H7 (cell line): ENCODE measurements around the gene CNP. TPM values are rescaled to one million over a fixed set of nuclear protein-coding genes. Genes with fewer than 3 reads are reported as not detected.
"Not testable (repeated sequence)": the region's sequence is repeated elsewhere in the genome, so short reads cannot be mapped to it uniquely, and the experiment has no call there.

Source experiments
- DNase-seq: peaks from one replicate; pipeline ENCODE4 v3.0.0; 2012
- H3K27me3 ChIP-seq: 2 replicates; pipeline ENCODE4 v1.6.0; 2011; ENCODE audit warnings: mild to moderate bottlenecking, low read length; ENCODE audit not compliant: control insufficient read depth, insufficient read depth
- H3K36me3 ChIP-seq: replicated peaks from 2 replicates; pipeline ENCODE4 v1.5.1; 2011; ENCODE audit warnings: low read length; ENCODE audit not compliant: control insufficient read depth, insufficient read depth
- H3K4me3 ChIP-seq: 2 replicates; pipeline ENCODE4 v1.5.1; 2011; ENCODE audit warnings: low read depth, mild to moderate bottlenecking, control low read depth, low read length, moderate library complexity; ENCODE audit not compliant: insufficient read depth
- total RNA-seq: library from RNA; depleted of rRNA; stranded (reverse); fragments of >200 nt; shearing (Covaris generic); gene quantifications from 2 replicates; pipeline ENCODE4 v1.2.3, GENCODE V29; 2014; rRNA removed

The CNP gene
- total RNA-seq, 1 experiment from 2014 or later = 46.1 TPM

DNA sequence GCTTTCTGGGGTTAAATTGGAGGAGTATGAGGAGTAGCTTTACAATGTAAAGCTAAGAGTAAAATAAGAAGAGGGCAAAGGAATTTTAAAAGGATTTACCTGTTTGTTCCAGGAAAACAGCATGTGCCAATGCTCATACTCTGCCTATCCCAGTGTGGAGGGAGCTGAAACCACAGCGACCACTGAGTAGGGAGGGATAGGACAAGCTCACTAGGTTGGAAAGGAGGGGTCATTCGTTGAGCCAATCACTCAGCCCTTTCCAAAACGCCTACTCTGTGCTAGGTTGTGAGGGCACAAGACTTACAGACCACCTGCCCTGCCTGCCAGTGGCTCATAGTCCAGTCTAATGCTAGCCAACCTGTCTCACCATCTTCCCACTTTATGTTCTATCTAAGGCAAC is 51.7 kb downstream of the CNP start:
- Histone ChIP-seq H3K27me3 (no peaks in the 10 kb centered on the region), H3K36me3 (peaks cover 15% of the 10 kb centered on the region), H3K4me3 (peak overlapping the region; percentile 91)
- DNase-seq = peak; percentile 69

DNA sequence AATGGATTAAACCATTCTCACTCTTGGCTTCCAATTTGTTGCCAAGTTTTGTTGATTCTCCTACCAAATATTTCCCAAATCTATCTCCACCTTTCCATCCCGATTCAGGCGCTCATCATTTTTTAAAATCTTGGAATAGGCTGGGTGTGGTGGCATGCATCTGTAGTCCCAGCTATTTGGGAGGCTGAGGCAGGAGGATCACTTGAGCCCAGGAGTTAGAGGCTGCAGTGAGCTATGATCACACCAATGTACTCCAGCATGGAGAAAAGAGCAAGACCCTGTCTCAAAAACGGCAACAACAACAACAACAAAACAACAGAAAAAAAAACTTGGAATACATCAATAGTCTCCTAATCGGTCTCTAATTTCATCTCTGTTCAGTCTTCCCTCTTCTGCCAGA is 52.4 kb downstream of the CNP start:
- H3K4me3 ChIP-seq = no peak overlapping the region
- no peak for DNase-seq
- H3K36me3 ChIP-seq = peaks cover 22% of the 10 kb centered on the region
- H3K27me3 ChIP-seq = no peaks in the 10 kb centered on the region

DNA sequence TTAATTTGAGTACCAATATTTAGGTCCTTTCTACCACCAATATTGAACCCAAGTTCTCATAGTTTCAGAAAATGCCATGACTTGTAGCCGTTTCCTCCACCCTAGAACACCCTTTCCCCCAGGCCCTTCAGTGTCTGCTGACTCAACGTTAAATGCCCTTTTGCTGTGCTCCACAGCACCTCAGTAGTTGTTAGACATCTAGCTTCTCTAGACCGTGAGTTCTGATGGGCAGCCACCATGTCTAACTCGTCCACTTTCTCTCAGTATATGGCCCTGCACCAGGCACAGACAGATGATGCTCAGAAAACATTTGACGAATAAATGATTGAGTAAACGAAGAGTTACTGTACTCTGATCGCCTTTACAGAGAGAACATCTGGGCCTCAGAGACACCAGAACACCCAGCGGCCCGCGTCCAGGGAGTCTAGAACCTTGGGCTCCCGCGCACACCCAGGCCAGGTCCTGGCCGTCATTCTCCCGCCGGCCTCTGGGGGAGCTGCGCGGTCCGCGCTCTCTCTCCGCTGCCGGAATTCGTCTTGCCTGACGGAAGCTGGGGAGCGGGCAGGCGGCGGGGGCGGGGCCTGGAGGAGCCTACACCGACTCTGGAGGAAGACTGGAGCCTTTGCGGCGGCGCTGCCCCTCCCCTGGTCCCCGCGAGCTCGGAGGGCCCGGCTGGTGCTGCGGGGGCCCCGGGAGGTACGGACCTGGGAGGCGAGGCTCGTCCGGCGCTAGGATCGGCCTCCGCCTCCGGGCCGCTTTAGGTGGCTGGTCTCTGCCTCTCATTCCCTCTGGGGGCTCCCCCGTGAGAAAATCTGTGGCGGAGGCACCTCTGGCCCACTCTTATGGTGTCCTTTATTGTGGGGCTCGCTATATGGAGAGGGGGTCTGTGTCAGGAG is 53.2 kb downstream of the CNP start, which contains the start of gene NKIRAS2:
Gene NKIRAS2 (plus strand): TSS at position 582 of the 896 bp plus-strand sequence. CDS start 1,488 bp downstream, outside the sequence.
- H3K27me3 ChIP-seq = no peaks in the 10 kb centered on the region
- DNase-seq = peak; percentile 98
- H3K4me3 ChIP-seq = peak within 1 kb of the TSS; percentile 69
- H3K36me3 ChIP-seq = peaks cover 24% of the 10 kb centered on the region

DNA sequence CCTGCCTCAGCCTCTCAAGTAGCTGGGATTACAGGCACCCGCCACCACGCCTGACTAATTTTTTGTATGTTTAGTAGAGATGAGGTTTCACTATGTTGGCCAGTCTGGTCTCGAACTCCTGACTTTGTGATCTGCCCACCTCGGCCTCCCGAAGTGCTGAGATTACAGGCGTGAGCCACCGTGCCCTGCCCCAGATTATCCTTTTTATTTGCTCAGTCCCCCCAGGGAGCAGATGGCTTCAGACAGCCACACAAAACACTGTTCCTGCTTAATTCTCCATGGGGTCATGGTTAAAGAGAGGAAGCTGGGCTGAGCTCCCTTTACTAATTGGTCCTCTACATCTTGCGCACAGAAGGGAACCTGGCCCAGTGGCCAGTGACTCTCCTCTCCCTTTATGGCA is 54.2 kb downstream of the CNP start:
- not testable (repeated sequence) for H3K27me3 ChIP-seq, DNase-seq
- Histone ChIP-seq H3K4me3 (peak overlapping the region; percentile 69), H3K36me3 (peaks cover 26% of the 10 kb centered on the region)

DNA sequence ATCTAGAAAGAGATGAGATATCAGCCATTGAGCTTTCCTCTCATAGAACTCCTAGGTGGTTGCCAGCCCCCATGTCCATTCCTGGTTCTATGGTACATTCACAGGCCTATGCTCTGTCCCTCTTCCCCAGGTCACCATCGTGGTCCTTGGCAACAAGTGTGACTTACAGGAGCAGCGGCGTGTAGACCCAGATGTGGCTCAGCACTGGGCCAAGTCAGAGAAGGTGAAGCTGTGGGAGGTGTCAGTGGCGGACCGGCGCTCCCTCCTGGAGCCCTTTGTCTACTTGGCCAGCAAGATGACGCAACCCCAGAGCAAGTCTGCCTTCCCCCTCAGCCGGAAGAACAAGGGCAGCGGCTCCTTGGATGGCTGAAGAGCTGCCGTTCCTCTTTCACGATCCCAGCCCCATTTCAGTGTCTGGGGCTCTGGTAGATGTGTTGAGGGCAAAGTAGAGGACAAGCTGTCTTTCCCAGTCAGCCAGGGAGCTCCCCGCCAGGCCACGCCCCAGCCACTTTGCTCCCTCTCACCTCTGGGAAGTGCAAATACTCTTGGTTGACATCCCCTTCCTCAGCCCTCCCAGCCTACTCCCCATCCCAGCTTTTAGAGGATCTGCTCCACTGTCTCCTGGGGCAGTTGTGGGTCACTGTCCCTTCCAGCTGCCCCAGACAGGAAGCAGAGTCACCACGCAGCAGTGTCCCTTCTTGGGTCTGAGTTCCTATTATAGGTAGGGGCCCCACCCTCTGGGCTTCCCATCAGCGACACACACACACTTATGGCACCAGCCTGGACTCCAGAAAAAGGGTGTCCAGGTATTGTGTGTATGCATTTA is 57.1 kb downstream of the CNP start:
- H3K4me3 ChIP-seq = no peak overlapping the region
- H3K27me3 ChIP-seq = no peaks in the 10 kb centered on the region
- DNase-seq = no peak
- peaks cover 26% of the 10 kb centered on the region for H3K36me3 ChIP-seq

DNA sequence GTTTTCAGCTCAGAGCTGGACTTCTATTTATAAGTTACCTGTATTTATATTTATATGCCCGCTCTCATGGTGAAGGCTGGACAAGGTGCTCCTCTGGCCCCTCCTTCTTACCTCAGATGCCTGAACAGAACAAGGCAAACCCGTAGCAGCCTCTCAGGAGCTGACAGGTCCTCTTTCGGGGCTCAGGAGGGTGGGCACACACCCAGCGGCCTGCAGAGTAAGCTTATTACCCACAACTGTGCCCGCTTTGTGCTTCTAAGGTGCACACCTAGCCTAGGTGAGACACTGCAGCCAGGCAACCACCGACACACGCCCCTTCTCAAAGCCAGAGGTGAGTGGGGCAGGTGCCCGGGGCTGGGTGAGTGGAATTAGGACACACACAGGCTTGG is 58.6 kb downstream of the CNP start:
- no peak overlapping the region for H3K4me3 ChIP-seq
- DNase-seq = no peak
- no peaks in the 10 kb centered on the region for H3K27me3 ChIP-seq
- peaks cover 26% of the 10 kb centered on the region for H3K36me3 ChIP-seq

DNA sequence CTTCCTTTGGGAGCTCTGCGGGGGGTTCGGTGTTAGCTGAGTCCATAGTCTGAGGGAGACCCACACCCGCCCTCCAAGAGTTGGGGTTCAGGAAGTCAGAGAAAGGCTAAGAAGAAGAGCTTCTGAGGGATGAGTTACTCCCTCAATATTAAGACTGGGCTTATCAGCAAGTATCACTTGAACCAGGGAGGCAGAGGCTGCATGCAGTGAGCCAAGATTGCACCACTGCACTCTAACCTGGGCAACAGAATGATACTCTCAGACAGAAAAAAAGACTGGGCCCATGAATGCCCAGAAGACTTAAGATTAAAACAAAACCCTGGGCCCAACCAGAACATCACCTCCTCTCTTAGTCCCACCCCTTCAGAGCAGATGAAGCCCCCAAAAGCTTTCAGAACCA is 59.3 kb downstream of the CNP start:
- Histone ChIP-seq H3K36me3 (peaks cover 26% of the 10 kb centered on the region), H3K27me3 (no peaks in the 10 kb centered on the region), H3K4me3 (no peak overlapping the region)
- DNase-seq = peak; percentile 26

DNA sequence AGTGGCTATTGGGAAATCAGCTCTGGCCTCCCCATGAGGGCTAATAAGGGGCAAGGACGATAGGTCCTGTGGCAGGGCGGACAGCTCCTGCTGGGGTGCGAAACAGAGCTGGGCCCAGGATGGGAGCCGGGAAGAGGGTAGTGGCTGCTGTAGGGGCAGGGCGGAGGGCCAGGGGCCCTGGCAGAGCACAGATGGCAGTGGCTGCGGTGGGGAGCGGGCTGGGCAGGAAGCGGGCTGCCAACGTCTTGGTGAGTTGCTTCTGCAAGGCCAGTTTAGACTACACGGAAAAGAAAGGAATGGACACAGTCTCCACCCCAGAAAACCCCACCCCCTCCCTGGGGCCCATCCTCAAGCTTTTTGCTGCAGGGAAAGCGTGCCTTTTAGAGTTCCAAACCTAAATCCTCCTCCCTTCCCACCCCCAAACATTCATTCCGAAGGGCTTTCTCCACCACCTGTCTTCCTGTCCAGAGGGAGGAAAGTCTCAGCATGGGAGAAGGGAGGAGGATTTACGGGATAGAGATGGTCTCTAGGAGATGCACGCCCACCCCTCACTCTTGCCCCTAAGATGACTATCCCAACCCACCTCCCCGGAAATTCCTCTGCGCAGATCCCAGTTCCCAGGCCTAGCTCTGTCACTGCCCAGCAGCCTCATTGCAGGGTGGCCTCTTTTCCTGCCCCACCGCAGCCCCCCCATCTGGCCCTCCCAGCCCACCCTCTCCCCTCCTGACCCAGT is 60.4 kb downstream of the CNP start:
- Histone ChIP-seq H3K4me3 (no peak overlapping the region), H3K27me3 (no peaks in the 10 kb centered on the region), H3K36me3 (peaks cover 21% of the 10 kb centered on the region)
- peak; percentile 67 for DNase-seq

Other genes starting within 250 kb of the CNP start
- 0.28 and 0.48 TPM in 2 replicates for gene HAP1, start 232.2 kb upstream of the CNP start, total RNA-seq
- 58.4 and 68.5 TPM in 2 replicates for gene JUP, start 180.1 kb upstream of the CNP start, total RNA-seq
- 34.7 and 44.6 TPM in 2 replicates for gene P3H4, start 154.8 kb upstream of the CNP start, total RNA-seq
- 206 and 213 TPM in 2 replicates for gene FKBP10, start 153.8 kb upstream of the CNP start, total RNA-seq
- 62.2 and 77.1 TPM in 2 replicates for gene NT5C3B, start 130.6 kb upstream of the CNP start, total RNA-seq
- 0.10 and 1.1 TPM in 2 replicates for gene KLHL10, start 129.0 kb upstream of the CNP start, total RNA-seq
- gene KLHL11, start 101.4 kb upstream of the CNP start, total RNA-seq = 14.7 and 18.1 TPM in 2 replicates
- gene ACLY, start 47.8 kb upstream of the CNP start, total RNA-seq = 235 and 260 TPM in 2 replicates
- gene ODAD4, start 36.2 kb upstream of the CNP start, total RNA-seq = 0.28 and 0.85 TPM in 2 replicates
- 83.4 and 97.3 TPM in 2 replicates for gene DNAJC7, start 50.6 kb downstream of the CNP start, total RNA-seq
- gene NKIRAS2, start 53.3 kb downstream of the CNP start, total RNA-seq = 31.4 and 35.0 TPM in 2 replicates
- 1.0 and 1.1 TPM in 2 replicates for gene C17orf113, start 83.8 kb downstream of the CNP start, total RNA-seq
- gene ZNF385C, start 131.7 kb downstream of the CNP start, total RNA-seq = 2.7 and 3.8 TPM in 2 replicates
- 1.2 and 5.6 TPM in 2 replicates for gene DHX58, start 145.9 kb downstream of the CNP start, total RNA-seq
- gene KAT2A, start 154.6 kb downstream of the CNP start, total RNA-seq = 24.8 and 26.0 TPM in 2 replicates
- 0.10 and 0.22 TPM in 2 replicates for gene HSPB9, start 156.0 kb downstream of the CNP start, total RNA-seq
- gene RAB5C, start 188.2 kb downstream of the CNP start, total RNA-seq = 82.9 and 91.4 TPM in 2 replicates
- 0.10 TPM in 1 of 2 replicates, not detected in the other for gene KCNH4, start 214.3 kb downstream of the CNP start, total RNA-seq
- gene HCRT, start 218.7 kb downstream of the CNP start, total RNA-seq = 0.26 TPM in 1 of 2 replicates, not detected in the other
- gene GHDC, start 227.7 kb downstream of the CNP start, total RNA-seq = 11.5 and 24.3 TPM in 2 replicates